Left forelimb (tissue), 1 donor: ENCODE data around the gene ADNP.

Experiments
- DNase-seq: peaks from one replicate; pipeline ENCODE4 v3.0.0-alpha.2; 2018; ENCODE audit warnings: low spot score

Gene ADNP

DNA sequence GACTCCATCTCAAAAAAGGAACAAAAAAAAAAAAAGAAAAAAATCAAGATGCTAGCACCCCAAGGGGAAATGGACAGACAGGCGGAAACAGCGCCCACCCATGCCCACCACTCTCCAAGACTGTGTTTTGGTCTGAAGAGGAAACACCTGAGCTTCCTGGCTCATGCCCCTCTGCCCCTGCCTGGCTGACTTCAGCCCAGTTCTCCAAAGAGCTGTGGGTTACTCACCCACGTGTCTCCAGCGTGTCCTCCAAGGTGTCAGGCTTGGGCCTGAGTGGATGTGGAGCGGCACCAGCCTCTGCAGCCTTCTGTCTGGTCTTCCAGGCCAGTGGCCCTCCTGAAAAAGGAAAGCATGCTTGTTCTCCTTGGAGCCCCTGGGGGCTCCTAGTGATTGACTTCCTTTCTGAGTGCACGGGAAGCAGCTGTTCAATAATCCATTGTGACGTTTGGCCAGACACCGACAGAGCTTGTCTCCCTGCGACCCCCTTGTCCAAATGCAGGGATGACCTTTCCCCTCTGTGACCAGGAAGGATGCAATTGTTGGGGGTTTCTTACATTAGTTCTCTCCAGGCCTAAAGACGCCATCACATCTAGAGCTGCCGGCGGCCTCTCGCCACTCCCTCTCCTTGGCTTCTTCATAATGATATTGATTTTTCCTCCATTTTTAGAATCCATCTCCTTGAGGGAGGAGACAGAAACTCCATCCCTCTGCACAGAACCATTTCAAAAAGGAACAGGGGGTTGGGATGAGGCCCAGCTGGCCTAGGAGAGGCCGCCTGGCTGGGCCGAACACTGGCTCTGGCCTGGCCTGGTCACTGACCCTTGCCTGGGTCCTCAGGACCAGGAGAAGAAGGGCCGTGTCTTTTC lies 58.4 kb downstream of the ADNP start:
- DNase-seq: no peak

DNA sequence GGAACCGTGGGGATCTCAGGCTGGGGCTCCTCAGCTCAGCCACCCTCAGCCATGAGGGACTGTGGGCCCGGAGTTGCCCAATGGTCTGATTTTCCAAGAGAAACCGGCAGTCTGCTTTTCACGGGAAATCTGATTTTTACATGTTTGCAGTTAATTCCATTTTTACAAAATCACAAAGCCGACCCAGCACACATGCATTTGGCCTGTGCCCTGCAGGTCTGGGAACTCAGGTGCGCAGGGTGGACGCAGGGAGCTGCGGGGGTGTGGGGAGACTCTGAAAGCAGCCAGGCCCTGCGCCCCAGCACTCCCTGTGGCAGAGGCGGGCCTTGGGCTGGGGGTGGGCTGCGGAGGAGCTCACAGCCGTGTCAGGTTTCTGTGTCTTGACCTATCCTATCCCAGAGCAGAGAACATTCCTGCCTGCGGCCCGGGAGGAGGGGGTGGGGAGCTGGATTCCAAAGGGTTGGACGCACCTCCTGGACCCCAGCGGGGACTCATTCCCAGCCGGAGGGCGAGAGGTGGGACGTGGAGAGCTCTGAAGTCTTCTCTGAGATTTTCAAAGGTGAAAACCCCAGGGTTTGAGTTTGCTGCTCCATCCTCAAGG lies 60.6 kb downstream of the ADNP start:
- no peak for DNase-seq

DNA sequence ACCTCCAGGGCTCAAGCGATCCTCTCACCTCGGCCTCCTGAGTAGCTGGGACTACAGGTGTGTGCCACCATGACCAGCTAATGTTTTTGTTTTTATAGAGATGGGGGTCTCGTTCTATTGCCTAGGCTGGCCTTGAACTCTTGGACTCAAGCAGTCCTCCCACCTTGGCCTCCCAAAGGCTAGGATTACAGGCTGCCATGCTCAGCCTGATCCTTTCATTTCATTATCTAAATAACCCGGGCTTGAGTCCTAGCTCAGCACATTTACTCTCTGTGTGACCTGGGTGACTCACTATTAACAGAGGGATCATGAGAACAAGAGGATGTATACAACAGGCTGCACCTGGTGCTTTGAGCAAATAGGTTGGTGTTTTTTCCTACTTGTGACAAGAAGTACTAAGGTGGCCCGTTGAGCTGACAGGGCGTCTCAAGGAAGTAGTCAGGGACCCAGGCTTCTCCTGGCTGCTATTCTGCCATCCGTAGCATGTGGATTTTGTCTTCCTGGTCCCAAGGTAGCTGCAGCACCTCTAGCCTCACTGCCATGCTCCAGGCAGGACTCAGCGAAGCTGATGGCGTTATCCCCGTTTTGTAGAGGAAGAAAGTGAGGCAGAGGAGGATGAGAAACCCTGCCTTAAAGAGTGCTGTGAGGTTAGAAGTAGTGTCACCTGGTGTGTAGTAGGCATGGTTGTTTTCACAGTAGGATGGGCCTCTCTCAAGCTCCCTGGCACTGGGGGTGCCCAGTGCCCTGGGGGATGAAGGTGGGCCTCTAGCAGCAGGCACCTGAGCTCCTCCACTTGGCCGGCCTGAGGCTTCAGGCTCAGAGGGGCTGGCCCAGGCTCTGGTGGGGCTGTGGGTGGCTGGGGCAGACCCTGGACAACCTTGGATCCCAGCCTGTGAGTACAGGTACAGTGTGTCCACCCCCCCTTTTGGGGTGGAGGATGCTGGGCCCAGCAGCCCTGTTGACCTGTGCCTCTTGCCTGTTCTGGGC lies 62.4 kb downstream of the ADNP start:
- DNase-seq: no peak

- DNase-seq: no peak
Observed at GRCh38 chr20:50867805-50868204, 63.4 kb downstream of the ADNP start.

DNA sequence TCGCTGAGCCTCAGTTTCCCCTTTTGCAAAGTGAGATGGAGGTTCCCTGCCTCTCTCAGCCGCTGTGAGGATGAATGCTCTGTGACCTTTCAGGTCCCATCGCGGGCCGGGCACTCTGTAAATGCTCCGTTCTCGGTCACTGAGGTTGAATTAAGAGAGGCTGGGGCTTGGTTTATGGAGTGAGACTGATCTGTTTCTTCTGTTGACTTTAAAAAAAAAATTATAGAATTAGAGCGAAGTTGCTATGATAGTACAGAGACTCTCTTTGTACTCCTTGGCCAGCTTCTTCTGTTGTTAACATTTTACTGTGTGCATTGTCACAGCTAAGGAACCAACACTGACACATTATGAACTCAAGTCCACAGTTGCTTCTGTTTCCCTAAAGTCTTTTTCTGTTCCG lies 64.4 kb downstream of the ADNP start:
- DNase-seq: no peak

GRCh38 chr20:50866036-50866685 lies 65.1 kb downstream of the ADNP start:
- DNase-seq: no peak

- DNase-seq: no peak
Observed at GRCh38 chr20:50865591-50865990, 65.6 kb downstream of the ADNP start.

DNA sequence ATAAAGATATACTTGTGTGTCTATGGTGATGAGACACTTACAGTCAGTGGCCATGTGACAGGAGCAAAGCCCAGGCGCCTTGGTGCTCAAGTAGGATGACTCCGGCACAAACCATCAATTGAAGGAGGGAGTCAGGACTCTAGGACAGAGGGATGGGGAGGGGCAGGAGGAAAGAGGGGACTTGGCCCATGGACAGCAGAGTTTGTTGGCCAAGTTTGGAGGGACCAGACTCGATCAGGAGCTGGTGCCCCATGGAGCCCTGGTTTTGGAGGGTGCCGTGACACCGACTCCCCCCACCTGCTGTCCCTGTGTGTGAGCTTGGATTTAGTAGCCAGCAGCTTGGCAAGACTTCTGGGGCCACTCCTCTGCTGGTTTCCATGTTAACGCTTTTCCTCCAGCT lies 66.1 kb downstream of the ADNP start:
- DNase-seq: no peak

GRCh38 chr20:50862546-50862945 lies 68.7 kb downstream of the ADNP start:
- DNase-seq: no peak

- DNase-seq: no peak
Observed at GRCh38 chr20:50861012-50861411, 70.2 kb downstream of the ADNP start.

- no peak for DNase-seq
Observed at GRCh38 chr20:50859161-50859560, 72.1 kb downstream of the ADNP start.

DNA sequence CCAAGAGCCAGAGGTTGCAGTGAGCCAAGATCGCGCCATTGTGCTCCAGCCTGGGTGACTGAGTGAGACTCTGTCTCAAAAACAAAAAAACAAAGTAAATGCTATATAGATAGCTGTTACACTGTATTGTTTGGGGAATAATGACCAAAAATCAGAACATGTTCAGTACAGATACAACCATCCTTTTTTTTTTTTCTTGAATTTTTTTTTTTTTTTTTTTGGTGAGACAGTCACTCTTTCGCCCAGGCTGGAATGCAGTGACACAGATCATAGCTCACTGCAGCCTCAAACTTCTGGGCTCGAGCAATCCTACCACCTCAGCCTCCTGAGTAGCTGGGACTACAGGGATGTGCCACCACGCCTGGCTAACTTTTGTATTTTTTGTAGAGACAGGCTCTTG lies 72.7 kb downstream of the ADNP start:
- DNase-seq: no peak

GRCh38 chr20:50857348-50857747 lies 73.9 kb downstream of the ADNP start:
- no peak for DNase-seq

DNA sequence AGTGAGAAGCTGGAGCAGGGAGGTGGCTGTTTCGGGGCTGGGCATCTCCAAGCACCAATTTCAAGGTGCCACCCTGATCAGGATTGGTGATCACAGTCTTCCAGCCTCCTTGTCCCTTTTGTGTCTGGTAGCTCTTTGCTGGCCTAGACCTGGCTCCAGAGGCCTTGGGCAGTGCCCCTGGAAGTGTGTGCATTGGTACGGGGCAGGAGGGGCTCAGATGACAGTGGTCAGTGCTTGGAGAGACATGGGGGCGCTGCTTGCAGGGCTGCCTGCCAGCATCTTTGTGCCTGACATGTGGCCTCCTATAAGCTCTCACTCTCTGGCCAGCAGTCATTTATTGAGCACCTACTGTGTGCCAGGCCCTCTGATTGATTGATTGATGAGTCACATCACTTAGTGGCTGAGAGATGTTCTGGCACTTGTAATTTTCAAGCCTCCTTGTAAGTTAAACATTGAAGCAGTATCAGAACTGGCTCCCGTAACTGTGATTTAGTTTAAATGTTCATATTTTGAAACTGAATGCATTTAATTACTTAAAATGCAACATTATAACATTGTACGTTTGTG lies 74.7 kb downstream of the ADNP start:
- no peak for DNase-seq

DNA sequence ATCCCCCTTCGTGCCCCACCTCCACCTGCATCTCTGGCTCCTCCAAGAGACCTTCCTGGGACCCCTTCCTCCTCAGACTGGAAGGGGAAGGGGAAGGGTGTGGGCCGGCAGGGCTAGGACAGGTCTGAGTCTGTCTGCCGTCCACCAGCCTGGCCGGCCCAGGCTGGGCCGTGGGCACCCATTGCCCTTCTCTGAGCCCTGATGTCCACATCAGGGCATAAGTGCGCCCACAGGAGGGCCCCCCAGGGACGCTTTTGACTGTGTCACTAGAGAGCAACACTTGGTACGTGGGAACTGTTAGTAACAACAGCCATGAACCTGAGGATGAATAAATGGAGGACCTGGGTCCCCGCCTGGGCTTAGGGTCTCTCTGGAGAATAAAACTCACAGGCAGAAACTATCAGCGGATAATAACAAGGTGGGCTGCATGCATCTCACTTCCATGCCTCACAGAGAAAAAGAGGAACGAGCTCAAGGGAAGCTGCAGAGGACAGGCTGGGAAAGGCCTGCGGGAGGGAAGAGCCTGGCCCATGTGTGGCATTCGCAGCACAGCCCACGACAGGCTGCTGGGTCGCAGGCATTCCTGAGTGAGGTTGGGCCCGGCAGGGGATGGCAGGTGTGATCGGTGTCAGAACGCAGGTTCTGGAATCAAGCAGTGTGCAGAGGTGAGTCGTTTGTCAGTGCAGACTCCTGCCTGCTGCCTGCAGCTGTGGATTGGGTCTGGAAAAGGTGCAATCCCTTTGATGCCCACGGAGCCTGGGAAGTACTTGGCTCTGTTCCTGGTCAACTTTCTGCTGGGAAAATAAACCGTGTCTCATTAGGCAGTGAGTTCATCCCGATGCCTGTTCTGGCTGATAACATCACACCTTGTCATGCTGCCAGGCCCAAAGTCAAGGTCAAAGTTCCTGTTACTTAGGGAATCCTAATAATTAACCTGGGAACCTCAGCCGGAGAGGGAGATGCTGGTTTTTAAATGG lies 75.5 kb downstream of the ADNP start:
- DNase-seq: no peak

DNA sequence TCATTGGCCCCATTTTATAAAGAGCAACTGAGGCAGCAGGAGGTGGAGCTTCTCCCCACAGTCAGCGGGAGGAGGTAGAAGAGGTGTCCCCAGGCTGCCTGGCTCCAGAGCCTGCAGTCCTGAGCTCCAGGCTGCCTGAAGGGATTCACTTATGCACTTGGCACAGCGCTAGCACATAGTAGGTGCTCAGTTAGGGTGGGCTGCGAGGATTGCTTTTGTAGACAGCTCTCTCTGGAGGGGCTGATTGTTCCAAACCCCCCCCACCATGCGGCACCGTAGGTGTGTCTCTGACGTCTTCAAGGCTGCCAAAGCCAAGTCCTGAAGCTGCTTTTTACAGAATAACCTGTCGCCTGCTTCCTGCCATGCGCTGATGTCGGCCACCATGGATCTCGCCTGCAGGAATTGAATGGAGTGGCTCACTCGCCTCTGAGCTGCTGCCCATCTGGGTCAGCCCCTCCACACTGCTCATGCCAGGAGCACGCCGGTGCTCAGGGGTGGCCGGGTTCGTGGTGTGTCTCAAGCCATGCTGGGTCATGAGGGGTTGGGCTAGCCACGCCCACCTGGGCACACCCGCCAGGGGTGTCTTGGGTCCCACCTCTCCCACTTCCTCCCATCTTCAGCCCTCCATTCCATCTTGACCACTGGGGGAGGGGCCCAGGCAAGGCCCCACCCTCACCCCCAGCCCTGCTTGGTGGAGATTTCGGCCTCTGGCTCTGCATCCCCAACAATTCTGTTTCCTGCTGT lies 76.6 kb downstream of the ADNP start:
- DNase-seq: no peak

GRCh38 chr20:50852085-50852484 lies 79.2 kb downstream of the ADNP start:
- DNase-seq: no peak

- no peak for DNase-seq
Observed at GRCh38 chr20:50850721-50851286, 80.4 kb downstream of the ADNP start.
